HEK293 (cell line): ENCODE measurements around the gene ABHD16A.
A peak's percentile ranks its signal among the peaks of the same experiment; 100 is the strongest.

ENCODE experiments used
- GLIS2 ChIP-seq: fragments of 450-650 bp; formaldehyde crosslinking; IDR thresholded peaks from 2 replicates; pipeline ENCODE4 v1.5.1; 2016; ENCODE audit warnings: missing biosample characterization, missing genetic modification characterization
- KLF10 ChIP-seq: fragments of 450-650 bp; IDR thresholded peaks from 2 replicates; pipeline ENCODE4 v1.5.1; 2018; ENCODE audit warnings: missing biosample characterization, mild to moderate bottlenecking, missing genetic modification characterization
- MYNN ChIP-seq: fragments of 450-650 bp; formaldehyde crosslinking; IDR thresholded peaks from 2 replicates; pipeline ENCODE4 v1.5.1; 2016; ENCODE audit warnings: missing biosample characterization, missing genetic modification characterization, borderline replicate concordance
- SALL2 ChIP-seq: fragments of 450-650 bp; formaldehyde crosslinking; IDR thresholded peaks from 2 replicates; pipeline ENCODE4 v1.5.0; 2017; ENCODE audit warnings: missing biosample characterization, mild to moderate bottlenecking, missing genetic modification characterization, borderline replicate concordance
- SP3 ChIP-seq: fragments of 450-650 bp; formaldehyde crosslinking; IDR thresholded peaks from 2 replicates; pipeline ENCODE4 v1.5.1; 2016; ENCODE audit warnings: missing biosample characterization, missing genetic modification characterization
- ZBTB8A ChIP-seq: fragments of 450-650 bp; formaldehyde crosslinking; IDR thresholded peaks from 2 replicates; pipeline ENCODE4 v1.5.1; 2016; ENCODE audit warnings: missing biosample characterization, missing genetic modification characterization
- ZFHX2 ChIP-seq: fragments of 450-650 bp; formaldehyde crosslinking; conservative IDR thresholded peaks from 2 replicates; pipeline ENCODE4 v1.5.1; 2016; ENCODE audit warnings: missing biosample characterization, missing genetic modification characterization
- ZFP41 ChIP-seq: fragments of 450-650 bp; formaldehyde crosslinking; IDR thresholded peaks from 2 replicates; pipeline ENCODE4 v1.5.1; 2016; ENCODE audit warnings: missing biosample characterization, missing genetic modification characterization, borderline replicate concordance
- ZNF184 ChIP-seq: fragments of 450-650 bp; IDR thresholded peaks from 2 replicates; pipeline ENCODE4 v1.5.1; 2018; ENCODE audit warnings: missing biosample characterization, mild to moderate bottlenecking, missing genetic modification characterization
- ZNF324 ChIP-seq: fragments of 450-650 bp; formaldehyde crosslinking; IDR thresholded peaks from 2 replicates; pipeline ENCODE4 v1.5.1; 2016; ENCODE audit warnings: missing biosample characterization, missing genetic modification characterization
- ZNF394 ChIP-seq: fragments of 450-650 bp; formaldehyde crosslinking; IDR thresholded peaks from 2 replicates; pipeline ENCODE4 v1.5.1; 2016; ENCODE audit warnings: missing biosample characterization, missing genetic modification characterization, mild to moderate bottlenecking, moderate library complexity, borderline replicate concordance
- ZNF521 ChIP-seq: fragments of 450-650 bp; formaldehyde crosslinking; IDR thresholded peaks from 2 replicates; pipeline ENCODE4 v1.5.1; 2017; ENCODE audit warnings: missing biosample characterization, mild to moderate bottlenecking, missing genetic modification characterization
- ZNF544 ChIP-seq: fragments of 450-650 bp; formaldehyde crosslinking; IDR thresholded peaks from 2 replicates; pipeline ENCODE4 v1.5.0; 2017; ENCODE audit warnings: missing biosample characterization, missing genetic modification characterization
- ZNF596 ChIP-seq: fragments of 450-650 bp; IDR thresholded peaks from 2 replicates; pipeline ENCODE4 v1.5.0; 2018; ENCODE audit warnings: missing biosample characterization, mild to moderate bottlenecking, missing genetic modification characterization, moderate library complexity
- ZNF600 ChIP-seq: fragments of 450-650 bp; formaldehyde crosslinking; IDR thresholded peaks from 2 replicates; pipeline ENCODE4 v1.5.1; 2016; ENCODE audit warnings: missing biosample characterization, missing genetic modification characterization
- ZNF792 ChIP-seq: fragments of 450-650 bp; formaldehyde crosslinking; IDR thresholded peaks from 2 replicates; pipeline ENCODE4 v1.5.1; 2016; ENCODE audit warnings: missing biosample characterization, missing genetic modification characterization
- ZSCAN30 ChIP-seq: fragments of 450-650 bp; IDR thresholded peaks from 2 replicates; pipeline ENCODE4 v1.5.1; 2018; ENCODE audit warnings: missing biosample characterization, mild to moderate bottlenecking, missing genetic modification characterization, moderate library complexity
- TF ChIP-seq, protein P1 (sequence below): fragments of 450-650 bp; formaldehyde crosslinking; optimal IDR thresholded peaks from 2 replicates; pipeline ENCODE3; 2016; ENCODE audit warnings: missing biosample characterization, mild to moderate bottlenecking, missing genetic modification characterization
- TF ChIP-seq, protein P2 (sequence below): fragments of 450-650 bp; formaldehyde crosslinking; conservative IDR thresholded peaks from 2 replicates; pipeline ENCODE4 v1.5.1; 2016; ENCODE audit warnings: low read depth, missing biosample characterization, missing genetic modification characterization
- TF ChIP-seq, protein P3 (sequence below): fragments of 450-650 bp; formaldehyde crosslinking; IDR thresholded peaks from 2 replicates; pipeline ENCODE4 v1.5.1; 2016; ENCODE audit warnings: missing biosample characterization, missing genetic modification characterization, low read depth
- TF ChIP-seq, protein P4 (sequence below): fragments of 450-650 bp; formaldehyde crosslinking; IDR thresholded peaks from 2 replicates; pipeline ENCODE4 v1.5.1; 2017; ENCODE audit warnings: missing biosample characterization, missing genetic modification characterization
- TF ChIP-seq, protein P5 (sequence below): fragments of 450-650 bp; formaldehyde crosslinking; conservative IDR thresholded peaks from 2 replicates; pipeline ENCODE4 v1.5.1; 2016; ENCODE audit warnings: low read depth, missing biosample characterization, missing genetic modification characterization
- TF ChIP-seq, protein P6 (sequence below): IDR thresholded peaks from 2 replicates; pipeline ENCODE4 v1.6.1; 2011; ENCODE audit warnings: mild to moderate bottlenecking, low read depth, low read length, borderline replicate concordance

The ABHD16A gene

DNA sequence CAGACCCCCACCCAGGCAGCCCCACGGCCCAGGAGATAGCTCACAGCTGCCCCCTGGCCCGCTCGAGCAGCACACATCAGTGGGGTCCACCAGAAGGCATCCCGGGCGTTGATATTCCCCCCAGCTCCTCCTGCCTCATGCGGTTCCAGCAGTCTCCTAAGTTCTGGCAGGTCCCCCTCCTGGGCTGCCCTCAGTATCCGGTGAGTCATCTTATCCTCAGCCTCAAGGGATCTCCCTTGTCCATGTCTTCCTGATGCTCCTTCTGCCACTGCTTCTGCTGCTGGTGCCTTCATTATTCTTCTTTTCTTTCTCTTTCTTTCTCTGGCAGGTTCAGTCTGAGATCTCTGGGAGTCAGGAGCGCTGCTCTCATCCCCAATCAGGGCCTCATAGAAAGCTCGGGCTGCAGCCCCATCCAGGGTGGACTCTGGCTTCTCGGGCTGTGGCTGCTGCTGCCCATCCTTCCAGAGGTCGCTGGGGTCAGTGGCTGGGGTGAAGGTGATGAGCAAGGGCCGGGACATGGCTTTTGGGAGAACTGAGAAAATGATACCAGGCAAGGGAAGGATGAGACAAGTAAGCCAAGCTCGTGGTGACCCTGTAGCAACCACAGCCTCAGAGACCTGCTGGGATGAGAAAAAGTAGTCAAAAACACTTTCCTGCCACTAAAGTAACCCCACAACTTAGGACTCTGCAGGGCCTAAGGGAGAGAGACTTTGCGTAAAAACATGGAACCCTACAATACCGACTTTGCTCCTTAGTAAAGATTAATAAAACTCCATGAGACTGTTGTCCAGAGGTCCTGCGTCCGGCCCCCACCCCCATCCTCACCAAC lies 38.9 kb downstream of the ABHD16A start (continued):
- TF ChIP-seq GLIS2 (peak; percentile 37; the same call in 1 of the 2 replicates), ZNF596 (tag by site-specific recombination) (no peak), ZFHX2 (tag by site-specific recombination) (no peak), ZNF544 (tag by site-specific recombination) (no peak), SP3 (no peak), SALL2 (tag by site-specific recombination) (no peak), ZNF600 (tag by site-specific recombination) (peak; percentile 60; the same call in 1 of the 2 replicates), ZSCAN30 (tag by site-specific recombination) (no peak), ZFP41 (no peak), MYNN (no peak), ZNF394 (peak; percentile 82), ZNF184 (tag by site-specific recombination) (no peak), ZNF792 (no peak), ZNF324 (tag by site-specific recombination) (no peak), ZBTB8A (tag by site-specific recombination) (no peak), KLF10 (tag by site-specific recombination) (no peak), ZNF521 (tag by site-specific recombination) (no peak)
- TF ChIP-seq, protein P1, sequence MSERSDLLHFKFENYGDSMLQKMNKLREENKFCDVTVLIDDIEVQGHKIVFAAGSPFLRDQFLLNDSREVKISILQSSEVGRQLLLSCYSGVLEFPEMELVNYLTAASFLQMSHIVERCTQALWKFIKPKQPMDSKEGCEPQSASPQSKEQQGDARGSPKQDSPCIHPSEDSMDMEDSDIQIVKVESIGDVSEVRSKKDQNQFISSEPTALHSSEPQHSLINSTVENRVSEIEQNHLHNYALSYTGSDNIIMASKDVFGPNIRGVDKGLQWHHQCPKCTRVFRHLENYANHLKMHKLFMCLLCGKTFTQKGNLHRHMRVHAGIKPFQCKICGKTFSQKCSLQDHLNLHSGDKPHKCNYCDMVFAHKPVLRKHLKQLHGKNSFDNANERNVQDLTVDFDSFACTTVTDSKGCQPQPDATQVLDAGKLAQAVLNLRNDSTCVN (tag by site-specific recombination), result no peak
- TF ChIP-seq, protein P2, sequence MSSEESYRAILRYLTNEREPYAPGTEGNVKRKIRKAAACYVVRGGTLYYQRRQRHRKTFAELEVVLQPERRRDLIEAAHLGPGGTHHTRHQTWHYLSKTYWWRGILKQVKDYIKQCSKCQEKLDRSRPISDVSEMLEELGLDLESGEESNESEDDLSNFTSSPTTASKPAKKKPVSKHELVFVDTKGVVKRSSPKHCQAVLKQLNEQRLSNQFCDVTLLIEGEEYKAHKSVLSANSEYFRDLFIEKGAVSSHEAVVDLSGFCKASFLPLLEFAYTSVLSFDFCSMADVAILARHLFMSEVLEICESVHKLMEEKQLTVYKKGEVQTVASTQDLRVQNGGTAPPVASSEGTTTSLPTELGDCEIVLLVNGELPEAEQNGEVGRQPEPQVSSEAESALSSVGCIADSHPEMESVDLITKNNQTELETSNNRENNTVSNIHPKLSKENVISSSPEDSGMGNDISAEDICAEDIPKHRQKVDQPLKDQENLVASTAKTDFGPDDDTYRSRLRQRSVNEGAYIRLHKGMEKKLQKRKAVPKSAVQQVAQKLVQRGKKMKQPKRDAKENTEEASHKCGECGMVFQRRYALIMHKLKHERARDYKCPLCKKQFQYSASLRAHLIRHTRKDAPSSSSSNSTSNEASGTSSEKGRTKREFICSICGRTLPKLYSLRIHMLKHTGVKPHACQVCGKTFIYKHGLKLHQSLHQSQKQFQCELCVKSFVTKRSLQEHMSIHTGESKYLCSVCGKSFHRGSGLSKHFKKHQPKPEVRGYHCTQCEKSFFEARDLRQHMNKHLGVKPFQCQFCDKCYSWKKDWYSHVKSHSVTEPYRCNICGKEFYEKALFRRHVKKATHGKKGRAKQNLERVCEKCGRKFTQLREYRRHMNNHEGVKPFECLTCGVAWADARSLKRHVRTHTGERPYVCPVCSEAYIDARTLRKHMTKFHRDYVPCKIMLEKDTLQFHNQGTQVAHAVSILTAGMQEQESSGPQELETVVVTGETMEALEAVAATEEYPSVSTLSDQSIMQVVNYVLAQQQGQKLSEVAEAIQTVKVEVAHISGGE (tag by site-specific recombination), result no peak
- TF ChIP-seq, protein P3, sequence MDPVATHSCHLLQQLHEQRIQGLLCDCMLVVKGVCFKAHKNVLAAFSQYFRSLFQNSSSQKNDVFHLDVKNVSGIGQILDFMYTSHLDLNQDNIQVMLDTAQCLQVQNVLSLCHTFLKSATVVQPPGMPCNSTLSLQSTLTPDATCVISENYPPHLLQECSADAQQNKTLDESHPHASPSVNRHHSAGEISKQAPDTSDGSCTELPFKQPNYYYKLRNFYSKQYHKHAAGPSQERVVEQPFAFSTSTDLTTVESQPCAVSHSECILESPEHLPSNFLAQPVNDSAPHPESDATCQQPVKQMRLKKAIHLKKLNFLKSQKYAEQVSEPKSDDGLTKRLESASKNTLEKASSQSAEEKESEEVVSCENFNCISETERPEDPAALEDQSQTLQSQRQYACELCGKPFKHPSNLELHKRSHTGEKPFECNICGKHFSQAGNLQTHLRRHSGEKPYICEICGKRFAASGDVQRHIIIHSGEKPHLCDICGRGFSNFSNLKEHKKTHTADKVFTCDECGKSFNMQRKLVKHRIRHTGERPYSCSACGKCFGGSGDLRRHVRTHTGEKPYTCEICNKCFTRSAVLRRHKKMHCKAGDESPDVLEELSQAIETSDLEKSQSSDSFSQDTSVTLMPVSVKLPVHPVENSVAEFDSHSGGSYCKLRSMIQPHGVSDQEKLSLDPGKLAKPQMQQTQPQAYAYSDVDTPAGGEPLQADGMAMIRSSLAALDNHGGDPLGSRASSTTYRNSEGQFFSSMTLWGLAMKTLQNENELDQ, result no peak
- TF ChIP-seq, protein P4, sequence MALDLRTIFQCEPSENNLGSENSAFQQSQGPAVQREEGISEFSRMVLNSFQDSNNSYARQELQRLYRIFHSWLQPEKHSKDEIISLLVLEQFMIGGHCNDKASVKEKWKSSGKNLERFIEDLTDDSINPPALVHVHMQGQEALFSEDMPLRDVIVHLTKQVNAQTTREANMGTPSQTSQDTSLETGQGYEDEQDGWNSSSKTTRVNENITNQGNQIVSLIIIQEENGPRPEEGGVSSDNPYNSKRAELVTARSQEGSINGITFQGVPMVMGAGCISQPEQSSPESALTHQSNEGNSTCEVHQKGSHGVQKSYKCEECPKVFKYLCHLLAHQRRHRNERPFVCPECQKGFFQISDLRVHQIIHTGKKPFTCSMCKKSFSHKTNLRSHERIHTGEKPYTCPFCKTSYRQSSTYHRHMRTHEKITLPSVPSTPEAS (tag by site-specific recombination), result no peak
- TF ChIP-seq, protein P5, sequence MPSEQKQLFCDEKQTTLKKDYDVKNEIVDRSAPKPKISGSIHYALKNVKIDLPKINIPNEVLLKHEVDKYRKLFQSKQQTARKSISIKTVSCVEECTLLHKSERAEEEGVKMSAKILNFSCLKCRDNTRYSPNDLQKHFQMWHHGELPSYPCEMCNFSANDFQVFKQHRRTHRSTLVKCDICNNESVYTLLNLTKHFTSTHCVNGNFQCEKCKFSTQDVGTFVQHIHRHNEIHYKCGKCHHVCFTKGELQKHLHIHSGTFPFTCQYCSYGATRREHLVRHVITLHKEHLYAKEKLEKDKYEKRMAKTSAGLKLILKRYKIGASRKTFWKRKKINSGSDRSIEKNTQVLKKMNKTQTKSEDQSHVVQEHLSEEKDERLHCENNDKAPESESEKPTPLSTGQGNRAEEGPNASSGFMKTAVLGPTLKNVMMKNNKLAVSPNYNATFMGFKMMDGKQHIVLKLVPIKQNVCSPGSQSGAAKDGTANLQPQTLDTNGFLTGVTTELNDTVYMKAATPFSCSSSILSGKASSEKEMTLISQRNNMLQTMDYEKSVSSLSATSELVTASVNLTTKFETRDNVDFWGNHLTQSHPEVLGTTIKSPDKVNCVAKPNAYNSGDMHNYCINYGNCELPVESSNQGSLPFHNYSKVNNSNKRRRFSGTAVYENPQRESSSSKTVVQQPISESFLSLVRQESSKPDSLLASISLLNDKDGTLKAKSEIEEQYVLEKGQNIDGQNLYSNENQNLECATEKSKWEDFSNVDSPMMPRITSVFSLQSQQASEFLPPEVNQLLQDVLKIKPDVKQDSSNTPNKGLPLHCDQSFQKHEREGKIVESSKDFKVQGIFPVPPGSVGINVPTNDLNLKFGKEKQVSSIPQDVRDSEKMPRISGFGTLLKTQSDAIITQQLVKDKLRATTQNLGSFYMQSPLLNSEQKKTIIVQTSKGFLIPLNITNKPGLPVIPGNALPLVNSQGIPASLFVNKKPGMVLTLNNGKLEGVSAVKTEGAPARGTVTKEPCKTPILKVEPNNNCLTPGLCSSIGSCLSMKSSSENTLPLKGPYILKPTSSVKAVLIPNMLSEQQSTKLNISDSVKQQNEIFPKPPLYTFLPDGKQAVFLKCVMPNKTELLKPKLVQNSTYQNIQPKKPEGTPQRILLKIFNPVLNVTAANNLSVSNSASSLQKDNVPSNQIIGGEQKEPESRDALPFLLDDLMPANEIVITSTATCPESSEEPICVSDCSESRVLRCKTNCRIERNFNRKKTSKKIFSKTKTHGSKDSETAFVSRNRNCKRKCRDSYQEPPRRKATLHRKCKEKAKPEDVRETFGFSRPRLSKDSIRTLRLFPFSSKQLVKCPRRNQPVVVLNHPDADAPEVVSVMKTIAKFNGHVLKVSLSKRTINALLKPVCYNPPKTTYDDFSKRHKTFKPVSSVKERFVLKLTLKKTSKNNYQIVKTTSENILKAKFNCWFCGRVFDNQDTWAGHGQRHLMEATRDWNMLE (tag by site-specific recombination), result no peak
- TF ChIP-seq, protein P6, sequence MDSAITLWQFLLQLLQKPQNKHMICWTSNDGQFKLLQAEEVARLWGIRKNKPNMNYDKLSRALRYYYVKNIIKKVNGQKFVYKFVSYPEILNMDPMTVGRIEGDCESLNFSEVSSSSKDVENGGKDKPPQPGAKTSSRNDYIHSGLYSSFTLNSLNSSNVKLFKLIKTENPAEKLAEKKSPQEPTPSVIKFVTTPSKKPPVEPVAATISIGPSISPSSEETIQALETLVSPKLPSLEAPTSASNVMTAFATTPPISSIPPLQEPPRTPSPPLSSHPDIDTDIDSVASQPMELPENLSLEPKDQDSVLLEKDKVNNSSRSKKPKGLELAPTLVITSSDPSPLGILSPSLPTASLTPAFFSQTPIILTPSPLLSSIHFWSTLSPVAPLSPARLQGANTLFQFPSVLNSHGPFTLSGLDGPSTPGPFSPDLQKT, result no peak
